GM08714 (cell line): Measurements from ENCODE around the gene ZMPSTE24.
A peak's percentile ranks its signal among the peaks of the same experiment; 100 is the strongest.

ENCODE experiments used
- H3K4me3 ChIP-seq: fragments of 200-500 bp; sonication (Bioruptor generic); 2 replicates; pipeline ENCODE4 v1.5.1; 2014; ENCODE audit warnings: mild to moderate bottlenecking, low read length, inconsistent platforms
- ZNF274 ChIP-seq: IDR thresholded peaks from 2 replicates; pipeline ENCODE4 v1.6.1; 2012; ENCODE audit warnings: mild to moderate bottlenecking, low read depth, low read length

Gene ZMPSTE24

DNA sequence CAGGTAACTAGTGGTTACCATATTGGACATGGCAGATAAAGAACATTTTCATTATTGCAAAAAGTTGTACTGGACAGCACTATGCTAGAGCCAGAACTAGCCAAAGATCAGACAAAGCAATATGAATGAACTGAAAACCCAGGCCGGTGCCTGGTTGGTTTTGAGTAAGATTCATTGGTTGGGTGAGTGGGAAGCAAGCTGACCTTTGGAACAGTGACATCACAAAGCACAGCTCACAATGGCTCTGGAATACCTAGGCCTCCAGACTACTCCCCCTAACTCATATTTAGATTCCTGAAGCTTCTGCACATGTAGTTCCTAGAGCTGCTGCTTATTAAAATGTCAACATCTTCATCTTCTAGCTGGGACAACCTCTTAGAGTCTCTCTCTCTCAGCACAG is 10.4 kb upstream of the ZMPSTE24 start, which contains the start of gene TMCO2:
Gene TMCO2, plus strand, starts transcription at position 283 of the 400 bp plus-strand sequence. Its CDS starts 57 bp downstream, at position 340.
- no peak for TF ChIP-seq ZNF274

DNA sequence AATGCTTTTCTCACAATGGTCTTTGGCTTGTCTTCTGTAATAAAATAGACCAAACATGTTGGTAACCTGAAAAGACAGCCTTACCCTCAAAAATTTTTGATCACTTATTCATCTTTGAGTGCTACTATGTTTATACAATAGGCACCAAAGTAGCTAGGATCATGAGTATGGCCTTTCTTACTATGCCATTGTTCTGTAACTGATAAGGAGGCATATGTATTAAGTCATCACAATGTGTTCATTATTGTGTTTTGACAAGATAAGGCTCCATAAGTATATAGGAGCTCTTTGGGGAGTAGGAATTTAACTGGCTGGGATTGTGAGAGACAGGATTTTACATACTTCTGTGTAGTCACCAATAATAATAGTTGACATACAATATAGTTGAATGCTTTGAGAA is 9.6 kb upstream of the ZMPSTE24 start:
- no peak overlapping the region for H3K4me3 ChIP-seq
- no peak for TF ChIP-seq ZNF274

More for the DNA sequence above, 10.4 kb upstream of the ZMPSTE24 start, which contains the start of gene TMCO2:
- H3K4me3 ChIP-seq = no peak within 1 kb of the TSS

DNA sequence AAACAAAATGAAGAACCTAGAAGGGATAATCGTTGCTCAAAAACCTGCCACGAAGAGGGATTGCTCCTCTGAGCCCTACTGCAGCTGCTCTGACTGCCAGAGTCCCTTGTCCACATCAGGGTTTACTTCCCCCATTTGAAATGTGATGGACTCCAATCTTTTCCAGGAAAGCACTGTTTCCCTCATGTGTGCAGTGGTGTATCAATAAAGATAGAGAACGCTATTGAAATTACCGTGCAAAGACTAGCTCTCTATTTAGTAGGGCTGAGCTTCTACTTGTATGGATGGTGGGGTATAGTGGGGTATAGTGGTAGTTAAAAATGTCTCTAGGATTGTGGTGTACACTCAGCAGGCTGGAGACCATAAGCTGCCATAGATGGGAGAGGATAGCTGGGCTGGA is 6.6 kb upstream of the ZMPSTE24 start:
- no peak for TF ChIP-seq ZNF274
- no peak overlapping the region for H3K4me3 ChIP-seq

DNA sequence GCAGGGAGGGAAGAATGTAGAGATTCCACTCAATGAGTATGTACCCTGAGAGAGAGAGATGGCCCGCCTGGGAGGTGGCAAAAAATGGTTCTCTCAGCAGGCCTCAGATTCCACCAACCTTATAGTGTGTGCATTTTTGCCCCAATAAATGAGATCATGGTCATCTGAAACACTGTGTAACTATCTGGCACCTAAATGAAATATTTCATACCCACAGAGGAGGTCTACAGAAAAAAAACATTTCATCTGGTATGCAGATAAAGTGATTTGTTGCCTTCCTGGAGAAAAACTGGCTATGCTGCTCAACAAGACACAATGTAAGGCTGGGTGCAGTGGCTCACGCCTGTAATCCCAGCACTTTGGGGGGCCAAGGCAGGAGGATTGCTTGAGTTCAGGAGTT is 5.4 kb upstream of the ZMPSTE24 start:
- no peak for TF ChIP-seq ZNF274
- no peak overlapping the region for H3K4me3 ChIP-seq

DNA sequence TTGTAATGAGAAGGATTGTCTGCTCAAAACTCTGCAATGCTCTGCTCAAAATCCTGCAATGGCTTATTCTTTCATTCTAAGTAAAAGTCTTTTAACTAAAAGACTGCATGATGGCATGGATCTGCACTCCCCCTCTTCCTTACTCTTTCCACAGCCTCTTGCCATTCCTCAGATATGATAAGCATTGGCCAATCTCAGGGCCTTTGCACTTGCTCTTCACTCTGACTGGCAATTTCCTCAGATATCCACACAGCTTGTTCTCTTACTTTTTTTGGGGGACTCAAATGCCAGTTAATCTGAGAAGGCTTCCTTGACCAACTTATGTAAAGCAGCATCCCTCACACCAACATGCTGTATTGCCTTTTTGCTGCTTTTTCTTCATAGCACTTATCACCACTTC is 2.8 kb upstream of the ZMPSTE24 start:
- no peak for TF ChIP-seq ZNF274
- H3K4me3 ChIP-seq = no peak overlapping the region

DNA sequence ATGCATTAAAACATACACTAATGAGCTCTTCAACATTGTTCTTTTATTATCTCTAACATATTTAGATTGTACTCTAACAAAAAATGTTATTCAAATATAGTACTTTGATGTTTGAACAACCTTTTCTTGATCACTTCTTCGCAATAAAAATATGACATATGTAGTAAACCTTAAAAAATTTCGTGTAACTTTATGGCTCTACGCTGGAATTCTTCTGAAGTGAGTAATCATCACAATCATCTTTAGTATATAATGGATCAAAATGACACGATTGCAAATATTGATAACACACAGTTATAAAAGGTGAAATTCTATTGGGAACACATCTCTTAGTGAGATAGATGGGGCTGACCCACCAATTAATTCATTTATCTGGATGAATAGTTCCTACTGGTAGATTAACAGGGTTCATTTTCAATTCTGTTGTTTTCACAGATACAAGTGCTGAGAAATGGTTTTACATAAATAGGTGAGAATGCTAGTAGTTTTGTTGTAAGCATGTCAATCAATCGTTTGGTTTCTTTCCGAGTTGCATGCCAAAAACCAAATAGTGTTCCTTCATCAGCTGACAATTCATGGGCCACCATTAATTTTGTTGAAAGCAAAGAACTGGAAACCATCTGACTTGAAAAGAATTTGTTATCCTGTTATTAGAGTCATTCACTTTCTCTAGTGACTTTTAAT is 1.5 kb upstream of the ZMPSTE24 start:
- peak overlapping the region; percentile 96; the same call in 1 of the 2 replicates for H3K4me3 ChIP-seq
- no peak for TF ChIP-seq ZNF274

DNA sequence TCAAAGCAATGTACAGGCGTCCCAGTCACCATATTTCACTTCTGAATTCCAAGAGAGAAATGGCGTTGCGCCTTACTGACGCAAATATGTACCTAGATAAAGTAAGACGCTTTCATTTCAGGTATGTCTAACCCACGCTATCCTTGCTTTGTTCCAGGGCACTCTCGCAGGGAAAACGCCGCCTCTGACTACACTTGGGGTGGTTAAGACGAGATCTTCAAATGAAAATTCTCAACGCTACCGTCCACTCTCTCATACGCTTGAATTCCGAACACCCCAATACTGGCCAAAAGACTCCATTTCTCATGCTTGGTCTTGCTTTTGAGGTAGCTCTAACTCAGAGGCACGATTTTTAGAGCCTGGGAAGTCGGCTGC is 736 bp upstream of the ZMPSTE24 start:
- H3K4me3 ChIP-seq = peak overlapping the region; percentile 96
- no peak for TF ChIP-seq ZNF274

DNA sequence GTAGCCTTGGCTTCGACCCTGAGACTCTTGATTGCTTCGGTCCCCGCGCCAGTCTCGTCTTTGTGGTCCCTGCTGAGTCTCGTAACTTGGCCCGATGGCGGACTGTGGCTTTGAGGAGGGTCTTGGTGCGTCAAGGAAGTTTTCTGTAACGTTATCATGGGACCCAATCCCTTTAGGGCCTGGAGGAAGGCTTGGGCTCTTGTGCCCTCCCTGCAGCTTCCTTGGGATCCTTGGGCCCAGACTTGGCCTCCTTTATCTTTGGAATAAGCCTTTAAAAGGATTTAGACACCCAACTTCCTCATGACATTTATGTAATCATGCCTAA is 371 bp downstream of the ZMPSTE24 start:
- H3K4me3 ChIP-seq = peak overlapping the region; percentile 88
- TF ChIP-seq ZNF274 = no peak

DNA sequence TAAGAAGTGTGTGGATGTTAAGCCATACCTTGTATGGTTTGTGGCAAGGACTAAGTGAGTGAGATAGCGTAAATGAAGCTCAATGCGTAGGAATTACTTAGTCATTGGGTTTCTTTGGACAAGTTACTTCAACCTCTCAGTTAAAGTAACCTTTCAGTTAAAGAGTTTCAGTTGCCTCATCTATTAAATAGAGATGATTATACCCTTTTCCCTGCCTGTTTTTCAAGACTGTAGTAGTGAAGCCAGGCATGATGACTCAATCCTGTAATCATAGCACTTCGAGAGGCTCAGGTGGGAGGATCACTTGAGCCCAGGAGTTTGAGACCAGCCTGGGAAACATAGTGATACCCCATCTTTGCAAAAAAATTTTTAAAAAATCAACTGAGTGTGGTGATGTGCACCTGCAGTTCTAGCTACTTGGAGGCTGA is 6.3 kb downstream of the ZMPSTE24 start:
- no peak for TF ChIP-seq ZNF274
- no peak overlapping the region for H3K4me3 ChIP-seq

DNA sequence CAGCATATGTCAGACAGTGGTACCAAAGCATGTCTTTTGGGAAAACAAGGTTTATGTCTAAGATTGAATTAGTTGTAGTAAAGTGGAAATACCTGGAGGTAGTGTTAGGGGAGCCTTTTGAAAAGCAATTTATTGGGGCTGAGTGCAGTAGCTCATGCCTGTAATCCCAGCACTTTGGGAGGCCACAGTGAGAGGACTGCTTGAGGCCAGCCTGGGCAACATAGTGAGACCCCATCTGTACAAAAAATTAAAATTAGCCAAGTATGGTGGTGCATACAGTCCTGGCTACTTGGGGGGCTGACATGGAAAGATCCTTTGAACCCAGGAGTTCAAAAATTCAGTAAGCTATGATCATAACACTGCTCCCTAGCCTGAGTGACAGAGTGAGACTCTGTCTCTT is 7.3 kb downstream of the ZMPSTE24 start:
- TF ChIP-seq ZNF274 = no peak
- no peak overlapping the region for H3K4me3 ChIP-seq

DNA sequence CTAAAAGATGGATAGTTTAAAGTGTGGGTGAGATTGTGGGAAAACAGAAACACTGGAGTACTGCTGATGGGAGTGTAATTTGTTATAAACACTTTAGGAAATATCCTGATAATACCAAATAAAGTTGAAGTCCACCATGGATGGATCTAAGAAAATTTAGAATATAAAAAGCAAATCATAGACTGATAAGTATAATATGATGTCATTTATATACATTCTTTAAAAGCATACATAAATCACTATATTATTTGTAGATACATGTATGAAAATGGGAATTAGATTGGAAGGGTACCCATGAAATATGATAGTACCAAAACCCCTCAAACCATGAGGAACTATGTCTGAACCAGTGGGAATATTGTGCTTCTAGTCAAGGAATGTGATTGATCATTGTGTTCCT is 7.9 kb downstream of the ZMPSTE24 start:
- H3K4me3 ChIP-seq = no peak overlapping the region
- no peak for TF ChIP-seq ZNF274

DNA sequence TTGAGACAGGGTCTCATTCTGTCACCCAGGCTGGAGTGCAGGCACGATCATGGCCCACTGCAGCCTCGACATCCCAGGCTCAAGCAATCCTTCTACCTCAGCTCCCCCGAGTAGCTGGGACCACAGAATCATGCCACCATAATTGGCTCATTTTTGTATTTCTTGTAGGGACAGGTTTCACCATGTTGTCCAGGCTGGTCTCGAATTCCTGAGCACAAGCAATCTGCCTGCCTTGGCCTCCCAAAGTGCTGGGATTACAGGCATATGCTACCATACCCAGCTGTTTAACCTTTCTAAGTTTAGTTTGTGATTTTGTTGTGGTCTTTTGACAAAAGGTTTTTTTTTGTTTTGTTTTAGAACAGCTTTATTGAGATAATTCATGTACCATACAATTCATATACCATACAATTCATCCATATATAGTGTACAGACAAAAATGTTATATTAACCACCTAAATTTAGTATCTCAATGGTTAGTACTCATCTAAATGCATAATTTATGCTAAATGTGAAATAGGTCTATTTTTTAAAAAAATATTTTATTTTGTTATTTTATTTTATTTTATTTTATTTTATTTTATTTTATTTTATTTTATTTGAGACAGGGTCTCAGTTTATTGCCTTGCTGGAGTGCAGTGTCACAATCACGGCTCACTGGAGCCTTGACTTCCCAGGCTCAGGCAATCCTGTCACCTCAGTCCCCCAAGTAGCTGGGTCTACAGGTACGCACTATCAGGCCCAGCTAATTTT is 8.9 kb downstream of the ZMPSTE24 start:
- H3K4me3 ChIP-seq = no peak overlapping the region
- no peak for TF ChIP-seq ZNF274

DNA sequence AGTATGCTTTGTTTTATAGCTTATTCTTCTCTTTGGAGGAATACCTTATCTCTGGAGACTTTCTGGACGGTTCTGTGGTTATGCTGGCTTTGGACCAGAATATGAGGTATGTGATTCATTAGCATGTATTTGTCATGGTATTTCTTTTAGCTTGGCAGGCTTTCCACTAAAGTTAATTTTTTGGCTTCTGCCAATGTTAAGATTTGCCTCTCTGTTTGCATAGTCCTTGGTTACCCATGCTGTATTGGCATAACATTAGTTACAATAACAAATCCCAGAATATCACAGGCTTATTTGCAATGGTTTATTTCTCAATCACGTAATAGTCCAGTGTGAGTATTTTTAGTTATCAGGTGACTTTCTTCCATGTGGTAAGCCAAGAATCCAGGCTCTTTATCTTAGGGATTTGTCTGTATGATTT is 9.7 kb downstream of the ZMPSTE24 start:
- no peak for TF ChIP-seq ZNF274
- no peak overlapping the region for H3K4me3 ChIP-seq

DNA sequence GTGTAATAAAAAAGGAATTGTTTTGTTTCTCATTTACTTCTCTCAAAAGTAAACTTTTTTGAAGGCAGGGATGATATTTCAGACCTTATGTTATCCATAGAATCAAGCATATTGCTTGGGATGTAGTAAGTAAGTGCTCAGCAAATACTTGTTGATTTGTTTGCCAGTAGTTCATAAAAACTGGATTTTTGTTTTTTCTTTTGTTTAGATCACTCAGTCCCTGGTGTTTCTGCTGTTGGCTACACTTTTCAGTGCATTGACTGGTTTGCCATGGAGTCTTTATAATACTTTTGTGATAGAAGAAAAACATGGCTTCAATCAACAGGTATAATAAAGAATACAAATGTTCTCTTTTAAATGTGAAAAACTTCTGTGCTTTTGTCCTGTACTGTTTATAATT is 10.2 kb downstream of the ZMPSTE24 start:
- H3K4me3 ChIP-seq = no peak overlapping the region
- TF ChIP-seq ZNF274 = no peak

DNA sequence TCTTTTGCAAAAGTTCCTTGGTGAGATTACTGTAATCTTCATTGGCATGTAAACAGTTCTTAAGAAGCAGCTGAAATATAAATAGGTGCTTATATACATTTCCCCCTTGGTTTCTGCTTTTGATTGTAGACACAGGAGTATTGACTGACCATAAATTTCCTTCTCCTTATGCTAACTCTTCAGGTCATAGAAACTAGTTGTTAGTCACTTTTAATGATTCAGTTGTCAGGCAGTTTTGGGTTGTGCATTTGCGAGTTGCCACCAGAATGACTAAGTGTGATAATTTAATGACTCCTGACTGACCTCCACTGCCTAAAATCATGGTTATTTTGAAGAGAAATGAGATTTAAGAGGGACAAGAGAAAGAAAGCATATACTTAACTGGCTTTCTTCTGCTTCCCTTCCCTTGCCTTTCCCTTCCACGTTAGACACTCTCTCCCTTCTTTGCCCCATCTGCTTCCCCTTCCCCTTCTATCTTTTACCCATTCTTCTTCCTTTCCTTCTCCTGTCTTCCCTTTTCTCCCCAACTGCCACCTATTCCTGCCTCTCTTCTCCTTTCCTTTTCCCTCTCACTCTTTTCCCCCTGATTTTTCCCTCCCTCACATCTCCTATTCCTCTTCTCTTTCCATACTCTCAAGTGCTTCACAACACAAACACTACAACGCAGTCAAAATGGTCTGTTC is 12.3 kb downstream of the ZMPSTE24 start:
- no peak for TF ChIP-seq ZNF274
- H3K4me3 ChIP-seq = no peak overlapping the region
